HG03575 (cell line): ENCODE data around the gene MAGI1.
"Not testable (repeated sequence)": the region's sequence is repeated elsewhere in the genome, so short reads cannot be mapped to it uniquely, and the experiment has no call there.

Source experiments
- ATAC-seq: cut with Tn5 transposase; IDR thresholded peaks from one replicate; pipeline ENCODE4 v1.9.1; 2021; ENCODE audit not compliant: unreplicated experiment, insufficient number of reproducible peaks, low FRiP score; ENCODE audit errors: extremely low read depth

MAGI1 gene

GRCh38 chr3:65534805-65535204 is 503.9 kb downstream of the MAGI1 start:
- ATAC-seq = no peak

- no peak for ATAC-seq
These were observed 506.0 kb downstream of the MAGI1 start for GRCh38 chr3:65532749-65533148.

- ATAC-seq = no peak
These were observed 506.5 kb downstream of the MAGI1 start for GRCh38 chr3:65532215-65532614.

GRCh38 chr3:65531499-65531898 is 507.2 kb downstream of the MAGI1 start:
- ATAC-seq = no peak

GRCh38 chr3:65526656-65527055 is 512.1 kb downstream of the MAGI1 start:
- ATAC-seq = no peak

GRCh38 chr3:65524584-65524983 is 514.1 kb downstream of the MAGI1 start:
- ATAC-seq = no peak

- ATAC-seq = no peak
These were observed 514.8 kb downstream of the MAGI1 start for GRCh38 chr3:65523878-65524277.

- ATAC-seq = no peak
These were observed 517.7 kb downstream of the MAGI1 start for GRCh38 chr3:65521032-65521431.

- ATAC-seq = no peak
These were observed 521.7 kb downstream of the MAGI1 start for GRCh38 chr3:65516998-65517397.

- ATAC-seq = not testable (repeated sequence)
These were observed 524.4 kb downstream of the MAGI1 start for GRCh38 chr3:65514317-65514716.

- ATAC-seq = not testable (repeated sequence)
These were observed 529.3 kb downstream of the MAGI1 start for GRCh38 chr3:65509423-65509794.

- no peak for ATAC-seq
These were observed 529.8 kb downstream of the MAGI1 start for GRCh38 chr3:65508750-65509422.

- no peak for ATAC-seq
These were observed 531.3 kb downstream of the MAGI1 start for GRCh38 chr3:65507437-65507836.

GRCh38 chr3:65503776-65504175 is 534.9 kb downstream of the MAGI1 start:
- no peak for ATAC-seq

GRCh38 chr3:65502526-65502925 is 536.2 kb downstream of the MAGI1 start:
- ATAC-seq = no peak

- no peak for ATAC-seq
These were observed 538.1 kb downstream of the MAGI1 start for GRCh38 chr3:65500398-65501306.

- no peak for ATAC-seq
These were observed 540.9 kb downstream of the MAGI1 start for GRCh38 chr3:65497846-65498245.

GRCh38 chr3:65497236-65497635 is 541.5 kb downstream of the MAGI1 start:
- no peak for ATAC-seq

- no peak for ATAC-seq
These were observed 544.8 kb downstream of the MAGI1 start for GRCh38 chr3:65493938-65494337.

- no peak for ATAC-seq
These were observed 545.3 kb downstream of the MAGI1 start for GRCh38 chr3:65493371-65493882.
